PC-3 (cell line): ENCODE results near the gene ANKRD37. TPM values are rescaled to one million over a fixed set of nuclear protein-coding genes. Genes with fewer than 3 reads are reported as not detected.

Source experiments
- ATAC-seq: fragments of 200-7000 bp; cut with Tn5 transposase; 2 replicates; pipeline ENCODE4 v1.9.1; 2020; ENCODE audit warnings: mild to moderate bottlenecking, moderate library complexity
- BruUV-seq: library from RNA; stranded (reverse); fragments of 400-500 nt; replicated peaks from 2 replicates; lab custom pipeline; 2021; lab: Mats Ljungman, UMichigan
- CTCF ChIA-PET: fragments of 300-600 bp; sonication (Branson Sonifier 250); formaldehyde crosslinking; loops from one replicate; lab custom pipeline; 2022; ENCODE audit warnings: antibody characterized with exemption; lab: Charles Lee
- POLR2A ChIA-PET: fragments of 300-600 bp; sonication (Branson Sonifier 250); formaldehyde crosslinking; loops from one replicate; lab custom pipeline; 2022; ENCODE audit warnings: antibody characterized with exemption; ENCODE audit not compliant: unreplicated experiment; lab: Charles Lee
- DNase-seq: peaks from one replicate; pipeline ENCODE4 v3.0.0-alpha.2; 2015
- H2AFZ ChIP-seq: fragments of 300-600 bp; sonication (generic); 2 replicates; pipeline ENCODE4 v1.6.0; 2016; ENCODE audit warnings: antibody characterized with exemption, low read length
- H3F3A ChIP-seq: fragments of 300-600 bp; sonication (generic); one replicate; pipeline ENCODE4 v1.6.0; 2017; ENCODE audit warnings: antibody characterized with exemption, low read length, control low read depth, mild to moderate bottlenecking; ENCODE audit not compliant: unreplicated experiment
- H3K27ac ChIP-seq: fragments of 300-600 bp; sonication (generic); 2 replicates; pipeline ENCODE4 v1.5.1; 2016; ENCODE audit warnings: mild to moderate bottlenecking, low read length
- H3K27me3 ChIP-seq: fragments of 300-600 bp; sonication (generic); 2 replicates; pipeline ENCODE4 v1.6.1; 2016; ENCODE audit warnings: low read length, mixed read lengths
- H3K36me3 ChIP-seq: fragments of 300-600 bp; sonication (generic); 2 replicates; pipeline ENCODE4 v1.6.1; 2016; ENCODE audit warnings: low read depth, mixed run types, low read length, mixed read lengths
- H3K4me1 ChIP-seq: fragments of 300-600 bp; sonication (generic); 2 replicates; pipeline ENCODE4 v1.5.1; 2016; ENCODE audit warnings: low read length; ENCODE audit not compliant: insufficient read depth
- H3K4me2 ChIP-seq: fragments of 300-600 bp; sonication (generic); 2 replicates; pipeline ENCODE4 v1.6.0; 2016; ENCODE audit warnings: low read length
- H3K4me3 ChIP-seq: fragments of 300-600 bp; sonication (generic); 2 replicates; pipeline ENCODE4 v1.5.1; 2016; ENCODE audit warnings: mild to moderate bottlenecking, low read length, mixed read lengths
- H3K79me2 ChIP-seq: fragments of 300-600 bp; sonication (generic); 2 replicates; pipeline ENCODE4 v1.6.1; 2017; ENCODE audit warnings: low read length, mixed read lengths
- H3K9ac ChIP-seq: fragments of 300-600 bp; sonication (generic); 2 replicates; pipeline ENCODE4 v1.6.0; 2016; ENCODE audit warnings: mild to moderate bottlenecking, low read length
- H3K9me2 ChIP-seq: fragments of 300-600 bp; sonication (generic); replicated peaks from 2 replicates; pipeline ENCODE4 v1.6.1; 2016; ENCODE audit warnings: mixed run types, low read length, mixed read lengths
- H3K9me3 ChIP-seq: fragments of 300-600 bp; sonication (generic); 2 replicates; pipeline ENCODE4 v1.6.1; 2016; ENCODE audit warnings: low read length, mixed read lengths
- H4K20me1 ChIP-seq: fragments of 300-600 bp; sonication (generic); 2 replicates; pipeline ENCODE4 v1.6.1; 2016; ENCODE audit warnings: low read length, mixed read lengths
- CTCF ChIP-seq: fragments of 300-600 bp; sonication (generic); conservative IDR thresholded peaks from 2 replicates; pipeline ENCODE4 v1.5.1; 2017; ENCODE audit warnings: antibody characterized with exemption, low read depth, mild to moderate bottlenecking, low read length
- EZH2 ChIP-seq: fragments of 300-600 bp; sonication (generic); IDR thresholded peaks from one replicate; pipeline ENCODE4 v1.6.1; 2017; ENCODE audit warnings: antibody characterized with exemption, mild to moderate bottlenecking, low read length; ENCODE audit not compliant: unreplicated experiment
- EZH2phosphoT487 ChIP-seq: fragments of 300-600 bp; sonication (generic); IDR thresholded peaks from 2 replicates; pipeline ENCODE4 v1.6.1; 2018; ENCODE audit warnings: mild to moderate bottlenecking, antibody characterized with exemption, low read length, borderline replicate concordance
- intact Hi-C: fragments of 100-400 bp; cut with micrococcal nuclease; formaldehyde crosslinking; loops from 2 replicates; pipeline ENCODE4 v1.9.0; 2023
- total RNA-seq: library from RNA; depleted of rRNA; stranded (reverse); fragments of >200 nt; gene quantifications from 2 replicates; pipeline ENCODE4 v1.2.3, GENCODE V29; 2014

Gene ANKRD37
- total RNA-seq, 1 experiment from 2014 or later, result 18.7 TPM

GRCh38 chr4:185363251-185363650, 33.4 kb upstream of the ANKRD37 start:
- no peak overlapping the region for H2AFZ ChIP-seq
- H4K20me1 ChIP-seq, result no peaks in the 10 kb centered on the region; the same call in 1 of the 2 replicates
- no peak for ATAC-seq
- H3F3A ChIP-seq, result no peaks in the 10 kb centered on the region
- DNase-seq, result no peak
- H3K79me2 ChIP-seq, result no peaks in the 10 kb centered on the region
- no peak overlapping the region for H3K4me3 ChIP-seq
- H3K9me3 ChIP-seq, result no peaks in the 10 kb centered on the region
- H3K27me3 ChIP-seq, result no peaks in the 10 kb centered on the region
- ChIA-PET POLR2A (no interaction called here), CTCF (no interaction called here)
- H3K9me2 ChIP-seq, result no peaks in the 10 kb centered on the region
- peaks cover 17% of the 10 kb centered on the region for H3K4me1 ChIP-seq
- H3K36me3 ChIP-seq, result no peaks in the 10 kb centered on the region
- BruUV-seq, result no TSS peak
- TF ChIP-seq EZH2phosphoT487, result no peak
- no peak for TF ChIP-seq CTCF
- TF ChIP-seq EZH2, result no peak
- intact Hi-C loops, result no loop called here
- H3K9ac ChIP-seq, result no peak overlapping the region
- no peak overlapping the region for H3K27ac ChIP-seq
- no peak overlapping the region for H3K4me2 ChIP-seq

GRCh38 chr4:185364886-185365285, 31.8 kb upstream of the ANKRD37 start:
- H3K4me2 ChIP-seq, result no peak overlapping the region
- POLR2A ChIA-PET, result no interaction called here
- H3K9me2 ChIP-seq, result no peaks in the 10 kb centered on the region
- no peak overlapping the region for H3K9ac ChIP-seq
- CTCF ChIA-PET, result no interaction called here
- no peak overlapping the region for H3K4me3 ChIP-seq
- intact Hi-C loops, result no loop called here
- no peaks in the 10 kb centered on the region for H3F3A ChIP-seq
- no peaks in the 10 kb centered on the region for H3K79me2 ChIP-seq
- ATAC-seq, result no peak
- no peaks in the 10 kb centered on the region; the same call in 1 of the 2 replicates for H3K36me3 ChIP-seq
- H3K27me3 ChIP-seq, result no peaks in the 10 kb centered on the region
- H4K20me1 ChIP-seq, result no peaks in the 10 kb centered on the region; the same call in 1 of the 2 replicates
- no peak for TF ChIP-seq EZH2
- TF ChIP-seq EZH2phosphoT487, result no peak
- no peak for TF ChIP-seq CTCF
- no peak for DNase-seq
- H3K4me1 ChIP-seq, result peaks cover under 1% of the 10 kb centered on the region; the same call in 1 of the 2 replicates
- no peaks in the 10 kb centered on the region for H3K9me3 ChIP-seq
- no TSS peak for BruUV-seq
- no peak overlapping the region for H2AFZ ChIP-seq
- no peak overlapping the region for H3K27ac ChIP-seq

GRCh38 chr4:185369731-185370130, 26.9 kb upstream of the ANKRD37 start:
- no peak for TF ChIP-seq CTCF
- TF ChIP-seq EZH2phosphoT487, result no peak
- no peak for TF ChIP-seq EZH2
- POLR2A ChIA-PET, result no interaction called here
- no peak for ATAC-seq
- Histone ChIP-seq H2AFZ (no peak overlapping the region), H3K9me2 (no peaks in the 10 kb centered on the region), H3K4me3 (no peak overlapping the region), H3K36me3 (no peaks in the 10 kb centered on the region; the same call in 1 of the 2 replicates), H3K4me1 (no peaks in the 10 kb centered on the region), H3K27me3 (no peaks in the 10 kb centered on the region), H3F3A (no peaks in the 10 kb centered on the region), H3K9ac (no peak overlapping the region), H3K4me2 (no peak overlapping the region), H3K79me2 (no peaks in the 10 kb centered on the region), H3K27ac (no peak overlapping the region), H4K20me1 (no peaks in the 10 kb centered on the region), H3K9me3 (no peaks in the 10 kb centered on the region)
- BruUV-seq, result no TSS peak
- CTCF ChIA-PET, result no interaction called here
- no peak for DNase-seq
- intact Hi-C loops, result no loop called here
